KMS-11 (cell line): ENCODE measurements around the gene NLE1.

Experiments used
- H2AFZ ChIP-seq: fragments of 200-600 bp; sonication (generic); 2 replicates; pipeline ENCODE4 v1.6.1; 2016; ENCODE audit warnings: antibody characterized with exemption, mixed run types, low read depth
- H3K27ac ChIP-seq: fragments of 200-600 bp; sonication (generic); 2 replicates; pipeline ENCODE4 v1.6.1; 2016; ENCODE audit warnings: mild to moderate bottlenecking, mixed run types
- H3K27me3 ChIP-seq: fragments of 200-600 bp; sonication (generic); 2 replicates; pipeline ENCODE4 v1.6.1; 2017; ENCODE audit warnings: mild to moderate bottlenecking, low read depth, mixed run types, moderate library complexity; ENCODE audit not compliant: insufficient read depth
- H3K36me3 ChIP-seq: fragments of 200-600 bp; sonication (generic); 2 replicates; pipeline ENCODE4 v1.6.1; 2017; ENCODE audit warnings: mild to moderate bottlenecking, mixed run types; ENCODE audit not compliant: insufficient read depth
- H3K4me1 ChIP-seq: fragments of 200-600 bp; sonication (generic); 2 replicates; pipeline ENCODE4 v1.6.1; 2016; ENCODE audit warnings: mild to moderate bottlenecking, low read depth, mixed run types; ENCODE audit not compliant: poor library complexity, severe bottlenecking
- H3K4me2 ChIP-seq: fragments of 200-600 bp; sonication (generic); 2 replicates; pipeline ENCODE4 v1.7.0; 2016; ENCODE audit warnings: mild to moderate bottlenecking, mixed run types
- H3K4me3 ChIP-seq: fragments of 200-600 bp; sonication (generic); IDR thresholded peaks from 2 replicates; pipeline ENCODE4 v1.6.1; 2017; ENCODE audit warnings: low read depth, low read length, mixed read lengths; ENCODE audit not compliant: insufficient read depth
- H3K79me2 ChIP-seq: fragments of 200-600 bp; sonication (generic); 2 replicates; pipeline ENCODE4 v1.6.1; 2016; ENCODE audit warnings: low read depth, mixed run types; ENCODE audit not compliant: insufficient read depth
- H3K9ac ChIP-seq: fragments of 200-600 bp; sonication (generic); 2 replicates; pipeline ENCODE4 v1.6.1; 2016; ENCODE audit warnings: mild to moderate bottlenecking, mixed run types
- H4K20me1 ChIP-seq: fragments of 200-600 bp; sonication (generic); 2 replicates; pipeline ENCODE4 v1.6.1; 2016; ENCODE audit warnings: mild to moderate bottlenecking, mixed run types; ENCODE audit not compliant: insufficient read depth
- TF ChIP-seq, protein P1 (sequence below): fragments of 200-600 bp; sonication (generic); conservative IDR thresholded peaks from 2 replicates; pipeline ENCODE4 v1.6.1; 2017; ENCODE audit warnings: low read depth, mild to moderate bottlenecking, antibody characterized with exemption, low read length, moderate library complexity, mixed read lengths

The NLE1 gene

GRCh38 chr17:35141681-35142466 lies at the start of gene NLE1:
TSS of gene NLE1 (minus strand) at chr17:35142303. CDS start at chr17:35142275, 28 bp downstream.
- Histone ChIP-seq H3K27ac (peak within 1 kb of the TSS; percentile 45), H3K9ac (peak within 1 kb of the TSS; percentile 89)

DNA sequence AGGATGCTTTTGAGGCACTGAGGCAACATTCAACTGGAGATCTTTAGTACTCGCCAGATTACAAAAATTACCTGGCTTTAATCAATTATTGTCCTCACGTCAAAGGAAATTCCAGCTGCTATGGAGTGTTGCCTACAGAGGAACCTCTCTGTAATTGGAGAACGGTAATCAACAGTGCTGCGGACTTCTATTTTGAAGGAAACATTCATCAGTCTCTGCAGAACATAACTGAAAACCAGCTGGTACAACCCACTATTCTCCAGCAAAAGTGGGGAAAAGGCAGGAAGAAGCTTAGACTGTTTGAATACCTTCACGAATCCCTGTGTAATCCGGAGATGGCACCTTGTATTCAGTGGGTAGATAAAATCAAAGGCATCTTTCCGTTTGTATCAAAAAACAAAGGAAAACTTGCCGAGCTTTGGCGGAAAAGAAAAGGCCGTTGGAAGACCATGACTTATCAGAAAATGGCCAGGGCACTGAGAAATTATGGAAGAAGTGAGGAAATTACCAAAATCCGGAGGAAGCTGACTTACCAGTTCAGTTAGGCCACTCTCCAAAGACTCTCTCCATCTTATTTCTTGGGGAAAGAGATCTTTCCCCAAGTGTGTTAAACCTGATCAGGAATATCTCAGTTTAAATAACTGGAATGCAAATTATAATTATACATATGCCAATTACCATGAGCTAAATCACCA lies 49.0 kb upstream of the NLE1 start:
- TF ChIP-seq, protein P1, sequence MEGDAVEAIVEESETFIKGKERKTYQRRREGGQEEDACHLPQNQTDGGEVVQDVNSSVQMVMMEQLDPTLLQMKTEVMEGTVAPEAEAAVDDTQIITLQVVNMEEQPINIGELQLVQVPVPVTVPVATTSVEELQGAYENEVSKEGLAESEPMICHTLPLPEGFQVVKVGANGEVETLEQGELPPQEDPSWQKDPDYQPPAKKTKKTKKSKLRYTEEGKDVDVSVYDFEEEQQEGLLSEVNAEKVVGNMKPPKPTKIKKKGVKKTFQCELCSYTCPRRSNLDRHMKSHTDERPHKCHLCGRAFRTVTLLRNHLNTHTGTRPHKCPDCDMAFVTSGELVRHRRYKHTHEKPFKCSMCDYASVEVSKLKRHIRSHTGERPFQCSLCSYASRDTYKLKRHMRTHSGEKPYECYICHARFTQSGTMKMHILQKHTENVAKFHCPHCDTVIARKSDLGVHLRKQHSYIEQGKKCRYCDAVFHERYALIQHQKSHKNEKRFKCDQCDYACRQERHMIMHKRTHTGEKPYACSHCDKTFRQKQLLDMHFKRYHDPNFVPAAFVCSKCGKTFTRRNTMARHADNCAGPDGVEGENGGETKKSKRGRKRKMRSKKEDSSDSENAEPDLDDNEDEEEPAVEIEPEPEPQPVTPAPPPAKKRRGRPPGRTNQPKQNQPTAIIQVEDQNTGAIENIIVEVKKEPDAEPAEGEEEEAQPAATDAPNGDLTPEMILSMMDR: no peak
- no peaks in the 10 kb centered on the region for H3K36me3 ChIP-seq
- no peak overlapping the region for H2AFZ ChIP-seq
- no peak overlapping the region for H3K27ac ChIP-seq
- H3K9ac ChIP-seq: no peak overlapping the region
- H3K79me2 ChIP-seq: no peaks in the 10 kb centered on the region
- H4K20me1 ChIP-seq: no peaks in the 10 kb centered on the region
- no peaks in the 10 kb centered on the region for H3K4me1 ChIP-seq
- H3K4me3 ChIP-seq: no peak overlapping the region
- H3K4me2 ChIP-seq: no peak overlapping the region
- 0 out of 2 replicates have a peak, but pooled peaks cover 2% of the 10 kb centered on the region for H3K27me3 ChIP-seq

More at GRCh38 chr17:35141681-35142466, at the start of gene NLE1:
- no peaks in the 10 kb centered on the region for H4K20me1 ChIP-seq
- H3K4me2 ChIP-seq: peak within 1 kb of the TSS; percentile 99
- peak within 1 kb of the TSS; percentile 66 for H2AFZ ChIP-seq
- peaks cover 29% of the 10 kb centered on the region for H3K79me2 ChIP-seq
- no peak within 1 kb of the TSS for H3K4me3 ChIP-seq
- TF ChIP-seq, protein P1: peak; percentile 66
- H3K36me3 ChIP-seq: peaks cover 5% of the 10 kb centered on the region; the same call in 1 of the 2 replicates
- peaks cover 9% of the 10 kb centered on the region for H3K4me1 ChIP-seq
- H3K27me3 ChIP-seq: no peaks in the 10 kb centered on the region

DNA sequence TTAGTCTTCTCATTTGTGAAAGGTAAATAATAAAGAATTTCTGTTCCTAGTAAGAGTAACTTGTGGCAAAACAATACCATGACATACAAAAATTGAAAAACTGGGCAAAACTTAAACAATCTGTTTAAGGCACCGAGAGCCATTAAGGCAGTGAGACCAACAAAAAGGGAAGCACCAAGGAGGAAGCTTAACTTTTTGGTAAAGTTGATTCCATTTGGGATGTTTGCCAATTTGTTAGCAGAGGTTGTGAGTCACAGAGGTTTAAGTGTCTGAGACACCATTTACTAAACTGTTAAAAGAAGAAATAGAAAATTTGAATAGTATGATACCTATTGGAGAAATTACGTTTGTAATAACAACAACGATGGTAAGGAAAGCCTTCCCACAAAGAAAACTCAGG lies 47.2 kb upstream of the NLE1 start:
- H3K4me3 ChIP-seq: no peak overlapping the region
- TF ChIP-seq, protein P1: no peak
- H3K4me2 ChIP-seq: no peak overlapping the region
- H2AFZ ChIP-seq: no peak overlapping the region
- no peaks in the 10 kb centered on the region for H3K79me2 ChIP-seq
- no peak overlapping the region for H3K27ac ChIP-seq
- H4K20me1 ChIP-seq: no peaks in the 10 kb centered on the region
- H3K36me3 ChIP-seq: no peaks in the 10 kb centered on the region
- no peaks in the 10 kb centered on the region for H3K4me1 ChIP-seq
- H3K27me3 ChIP-seq: 0 out of 2 replicates have a peak, but pooled peaks cover 2% of the 10 kb centered on the region
- H3K9ac ChIP-seq: no peak overlapping the region

- H3K27me3 ChIP-seq: 0 out of 2 replicates have a peak, but pooled peaks cover 2% of the 10 kb centered on the region
- no peaks in the 10 kb centered on the region for H3K36me3 ChIP-seq
- TF ChIP-seq, protein P1: no peak
- no peak overlapping the region for H3K4me3 ChIP-seq
- H3K79me2 ChIP-seq: no peaks in the 10 kb centered on the region
- H4K20me1 ChIP-seq: no peaks in the 10 kb centered on the region
- H3K9ac ChIP-seq: no peak overlapping the region
- H3K4me2 ChIP-seq: no peak overlapping the region
- no peak overlapping the region for H2AFZ ChIP-seq
- H3K27ac ChIP-seq: no peak overlapping the region
- no peaks in the 10 kb centered on the region for H3K4me1 ChIP-seq
Observed at GRCh38 chr17:35188111-35188510, 46.0 kb upstream of the NLE1 start.
